ENCODE data around the gene CBL.
"Not testable (repeated sequence)": the region's sequence is repeated elsewhere in the genome, so short reads cannot be mapped to it uniquely, and the experiment has no call there.

Gene CBL

GRCh38 chr11:119218141-119218878 lies 12.2 kb downstream of the CBL start:
- no peak for DNase-seq

- no peak for DNase-seq
Measured at GRCh38 chr11:119222308-119222707, 16.2 kb downstream of the CBL start.

- no peak for DNase-seq
Measured at GRCh38 chr11:119222891-119223290, 16.8 kb downstream of the CBL start.

- no peak for DNase-seq
Measured at GRCh38 chr11:119223856-119224255, 17.7 kb downstream of the CBL start.

GRCh38 chr11:119228535-119229287 lies 22.6 kb downstream of the CBL start:
- not testable (repeated sequence) for DNase-seq

- no peak for DNase-seq
Measured at GRCh38 chr11:119229288-119229672, 23.1 kb downstream of the CBL start.

GRCh38 chr11:119229741-119230140 lies 23.6 kb downstream of the CBL start:
- no peak for DNase-seq

- no peak for DNase-seq
Measured at GRCh38 chr11:119236490-119236889, 30.4 kb downstream of the CBL start.

- DNase-seq = no peak
Measured at GRCh38 chr11:119236891-119237290, 30.8 kb downstream of the CBL start.

GRCh38 chr11:119237515-119237914 lies 31.4 kb downstream of the CBL start:
- no peak for DNase-seq

GRCh38 chr11:119248750-119249670 lies 42.9 kb downstream of the CBL start:
- peak; percentile 17 for DNase-seq

GRCh38 chr11:119249671-119250010 lies 43.5 kb downstream of the CBL start:
- peak; percentile 12 for DNase-seq

- DNase-seq = no peak
Measured at GRCh38 chr11:119251114-119251513, 45.0 kb downstream of the CBL start.

- peak; percentile 73 for DNase-seq
Measured at GRCh38 chr11:119254239-119254638, 48.1 kb downstream of the CBL start.

- DNase-seq = no peak
Measured at GRCh38 chr11:119258180-119258579, 52.0 kb downstream of the CBL start.

- no peak for DNase-seq
Measured at GRCh38 chr11:119258983-119259382, 52.8 kb downstream of the CBL start.

- no peak for DNase-seq
Measured at GRCh38 chr11:119262668-119263351, 56.7 kb downstream of the CBL start.

GRCh38 chr11:119263352-119263940 lies 57.3 kb downstream of the CBL start:
- no peak for DNase-seq

- no peak for DNase-seq
Measured at GRCh38 chr11:119266063-119266462, 59.9 kb downstream of the CBL start.

- DNase-seq = no peak
Measured at GRCh38 chr11:119266517-119267255, 60.5 kb downstream of the CBL start.

GRCh38 chr11:119267645-119268044 lies 61.5 kb downstream of the CBL start:
- DNase-seq = no peak

GRCh38 chr11:119273721-119274120 lies 67.6 kb downstream of the CBL start:
- no peak for DNase-seq

All from activated naive CD4-positive, alpha-beta T cell treated with anti-CD3 and anti-CD28 coated beads, Interleukin-2, amount 50 U/mL, for 16 hours (primary cell).